HEK293 (cell line): Measurements from ENCODE around the gene FERMT3.

ENCODE experiments used
- CTCF ChIA-PET: fragments of 350-600 bp; formaldehyde crosslinking; extraction: SDS; loops from one replicate; lab custom pipeline; 2021; ENCODE audit warnings: antibody characterized with exemption; lab: Yijun Ruan, JAX
- POLR2A ChIA-PET: fragments of 300-600 bp; formaldehyde crosslinking; extraction: SDS; loops from one replicate; lab custom pipeline; 2020; ENCODE audit warnings: antibody characterized with exemption, inconsistent platforms; lab: Yijun Ruan, JAX
- H3K27ac ChIP-seq: fragments of 200-500 bp; sonication (Bioruptor generic); 2 replicates; pipeline ENCODE4 v1.5.1; 2014; ENCODE audit warnings: low read depth, low read length, control low read depth, inconsistent platforms; ENCODE audit errors: extremely low read depth
- H3K36me3 ChIP-seq, 2 experiments: fragments of 200-500 bp in 1 of 2; sonication (Bioruptor generic) in 1 of 2; 1 replicate in 1 of 2; 2 replicates in 1 of 2; pipeline ENCODE4 v1.5.1; 2014 to 2017; ENCODE audit warnings: inconsistent platforms in 2 of 2, low read length in 2 of 2; ENCODE audit not compliant: control insufficient read depth in 2 of 2, insufficient read depth in 1 of 2
- H3K4me1 ChIP-seq: fragments of 200-500 bp; sonication (Bioruptor generic); 2 replicates; pipeline ENCODE4 v1.5.1; 2014; ENCODE audit warnings: mild to moderate bottlenecking, low read length, inconsistent platforms; ENCODE audit not compliant: control insufficient read depth, insufficient read depth
- H3K4me3 ChIP-seq: 2 replicates; pipeline ENCODE4 v1.5.1; 2011; ENCODE audit warnings: low read depth, mild to moderate bottlenecking, control low read depth, low read length, moderate library complexity
- H3K9me3 ChIP-seq: fragments of 200-500 bp; sonication (Bioruptor generic); 2 replicates; pipeline ENCODE4 v1.5.1; 2014; ENCODE audit warnings: low read depth, low read length, inconsistent platforms; ENCODE audit not compliant: control insufficient read depth, insufficient read depth
- MYNN ChIP-seq: fragments of 450-650 bp; formaldehyde crosslinking; IDR thresholded peaks from 2 replicates; pipeline ENCODE4 v1.5.1; 2016; ENCODE audit warnings: missing biosample characterization, missing genetic modification characterization, borderline replicate concordance
- YY1 ChIP-seq: fragments of 450-650 bp; formaldehyde crosslinking; IDR thresholded peaks from 2 replicates; pipeline ENCODE4 v1.5.1; 2018; ENCODE audit warnings: missing biosample characterization, missing genetic modification characterization
- YY2 ChIP-seq: fragments of 450-650 bp; formaldehyde crosslinking; IDR thresholded peaks from 2 replicates; pipeline ENCODE4 v1.5.1; 2016; ENCODE audit warnings: missing biosample characterization, missing genetic modification characterization
- ZNF112 ChIP-seq: fragments of 450-650 bp; formaldehyde crosslinking; IDR thresholded peaks from 2 replicates; pipeline ENCODE4 v1.5.0; 2017; ENCODE audit warnings: missing biosample characterization, missing genetic modification characterization
- ZNF146 ChIP-seq: fragments of 450-650 bp; formaldehyde crosslinking; IDR thresholded peaks from 2 replicates; pipeline ENCODE4 v1.5.1; 2016; ENCODE audit warnings: missing biosample characterization, missing genetic modification characterization
- ZNF16 ChIP-seq: fragments of 450-650 bp; formaldehyde crosslinking; IDR thresholded peaks from 2 replicates; pipeline ENCODE4 v1.5.1; 2016; ENCODE audit warnings: low read depth, missing biosample characterization, missing genetic modification characterization
- ZNF174 ChIP-seq: fragments of 450-650 bp; formaldehyde crosslinking; IDR thresholded peaks from 2 replicates; pipeline ENCODE4 v1.5.0; 2017; ENCODE audit warnings: missing biosample characterization, mild to moderate bottlenecking, missing genetic modification characterization
- ZNF202 ChIP-seq: fragments of 450-650 bp; formaldehyde crosslinking; IDR thresholded peaks from 2 replicates; pipeline ENCODE4 v1.5.1; 2016; ENCODE audit warnings: missing biosample characterization, missing genetic modification characterization, borderline replicate concordance
- ZNF239 ChIP-seq: fragments of 450-650 bp; formaldehyde crosslinking; IDR thresholded peaks from 2 replicates; pipeline ENCODE4 v1.5.1; 2016; ENCODE audit warnings: missing biosample characterization, missing genetic modification characterization
- ZNF248 ChIP-seq: fragments of 450-650 bp; formaldehyde crosslinking; IDR thresholded peaks from 2 replicates; pipeline ENCODE4 v1.5.1; 2017; ENCODE audit warnings: missing biosample characterization, missing genetic modification characterization
- ZNF416 ChIP-seq: fragments of 450-650 bp; formaldehyde crosslinking; IDR thresholded peaks from 2 replicates; pipeline ENCODE4 v1.5.1; 2016; ENCODE audit warnings: missing biosample characterization, missing genetic modification characterization
- ZNF426 ChIP-seq: fragments of 450-650 bp; formaldehyde crosslinking; IDR thresholded peaks from 2 replicates; pipeline ENCODE4 v1.5.1; 2017; ENCODE audit warnings: missing biosample characterization, missing genetic modification characterization, mild to moderate bottlenecking, inconsistent platforms, moderate library complexity
- ZNF48 ChIP-seq: fragments of 450-650 bp; formaldehyde crosslinking; IDR thresholded peaks from 2 replicates; pipeline ENCODE4 v1.5.1; 2016; ENCODE audit warnings: missing biosample characterization, missing genetic modification characterization
- ZNF529 ChIP-seq: fragments of 450-650 bp; formaldehyde crosslinking; IDR thresholded peaks from 2 replicates; pipeline ENCODE4 v1.5.1; 2017; ENCODE audit warnings: missing genetic modification characterization, missing biosample characterization; ENCODE audit not compliant: insufficient replicate concordance
- ZNF596 ChIP-seq: fragments of 450-650 bp; IDR thresholded peaks from 2 replicates; pipeline ENCODE4 v1.5.0; 2018; ENCODE audit warnings: missing biosample characterization, mild to moderate bottlenecking, missing genetic modification characterization, moderate library complexity
- ZNF600 ChIP-seq: fragments of 450-650 bp; formaldehyde crosslinking; IDR thresholded peaks from 2 replicates; pipeline ENCODE4 v1.5.1; 2016; ENCODE audit warnings: missing biosample characterization, missing genetic modification characterization
- ZNF664 ChIP-seq: fragments of 450-650 bp; formaldehyde crosslinking; IDR thresholded peaks from 2 replicates; pipeline ENCODE4 v1.5.1; 2016; ENCODE audit warnings: missing biosample characterization, missing genetic modification characterization
- TF ChIP-seq, protein P1 (sequence below): fragments of 450-650 bp; formaldehyde crosslinking; IDR thresholded peaks from 2 replicates; pipeline ENCODE4 v1.5.1; 2016; ENCODE audit warnings: missing biosample characterization, missing genetic modification characterization
- TF ChIP-seq, protein P2 (sequence below): fragments of 450-650 bp; formaldehyde crosslinking; IDR thresholded peaks from 2 replicates; pipeline ENCODE4 v1.5.1; 2016; ENCODE audit warnings: missing biosample characterization, missing genetic modification characterization
- TF ChIP-seq, protein P3 (sequence below): fragments of 450-650 bp; formaldehyde crosslinking; IDR thresholded peaks from 2 replicates; pipeline ENCODE4 v1.5.1; 2016; ENCODE audit warnings: missing biosample characterization, missing genetic modification characterization
- TF ChIP-seq, protein P4 (sequence below): fragments of 450-650 bp; formaldehyde crosslinking; IDR thresholded peaks from 2 replicates; pipeline ENCODE4 v1.5.1; 2016; ENCODE audit warnings: missing biosample characterization, missing genetic modification characterization

Gene FERMT3

DNA sequence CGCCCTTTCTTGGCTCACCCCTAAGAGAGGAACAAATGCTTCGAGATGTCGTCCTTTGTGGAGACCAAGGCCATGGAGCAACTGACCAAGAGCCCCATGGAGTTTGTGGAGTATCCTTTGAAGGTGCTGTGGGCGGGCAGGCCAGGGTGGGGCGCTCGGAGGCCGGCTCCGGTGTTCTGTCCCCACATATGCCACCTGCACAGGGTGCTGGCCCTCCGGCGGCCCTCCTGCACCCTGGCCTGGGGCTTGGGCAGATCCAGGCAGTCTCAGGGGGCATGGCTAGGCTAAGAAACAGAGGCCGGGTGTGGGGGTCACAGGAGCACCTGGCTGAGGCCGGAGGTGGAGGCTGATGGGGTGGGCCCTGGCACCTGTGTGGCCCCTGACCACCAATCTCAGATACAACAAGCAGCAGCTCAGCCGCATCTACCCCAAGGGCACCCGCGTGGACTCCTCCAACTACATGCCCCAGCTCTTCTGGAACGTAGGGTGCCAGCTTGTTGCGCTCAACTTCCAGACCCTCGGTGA is 55.1 kb downstream of the FERMT3 start (continued):
- TF ChIP-seq ZNF248 (tag by site-specific recombination) = no peak
- no peak for TF ChIP-seq ZNF202 (tag by site-specific recombination)
- TF ChIP-seq ZNF16 = no peak
- TF ChIP-seq, protein P1, sequence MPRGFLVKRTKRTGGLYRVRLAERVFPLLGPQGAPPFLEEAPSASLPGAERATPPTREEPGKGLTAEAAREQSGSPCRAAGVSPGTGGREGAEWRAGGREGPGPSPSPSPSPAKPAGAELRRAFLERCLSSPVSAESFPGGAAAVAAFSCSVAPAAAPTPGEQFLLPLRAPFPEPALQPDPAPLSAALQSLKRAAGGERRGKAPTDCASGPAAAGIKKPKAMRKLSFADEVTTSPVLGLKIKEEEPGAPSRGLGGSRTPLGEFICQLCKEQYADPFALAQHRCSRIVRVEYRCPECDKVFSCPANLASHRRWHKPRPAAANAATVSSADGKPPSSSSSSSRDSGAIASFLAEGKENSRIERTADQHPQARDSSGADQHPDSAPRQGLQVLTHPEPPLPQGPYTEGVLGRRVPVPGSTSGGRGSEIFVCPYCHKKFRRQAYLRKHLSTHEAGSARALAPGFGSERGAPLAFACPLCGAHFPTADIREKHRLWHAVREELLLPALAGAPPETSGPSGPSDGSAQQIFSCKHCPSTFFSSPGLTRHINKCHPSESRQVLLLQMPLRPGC = no peak
- no peak for TF ChIP-seq YY2 (tag by site-specific recombination)
- no peak for TF ChIP-seq ZNF416 (tag by site-specific recombination)
- TF ChIP-seq ZNF146 (tag by site-specific recombination) = no peak
- TF ChIP-seq ZNF664 (tag by site-specific recombination) = no peak

DNA sequence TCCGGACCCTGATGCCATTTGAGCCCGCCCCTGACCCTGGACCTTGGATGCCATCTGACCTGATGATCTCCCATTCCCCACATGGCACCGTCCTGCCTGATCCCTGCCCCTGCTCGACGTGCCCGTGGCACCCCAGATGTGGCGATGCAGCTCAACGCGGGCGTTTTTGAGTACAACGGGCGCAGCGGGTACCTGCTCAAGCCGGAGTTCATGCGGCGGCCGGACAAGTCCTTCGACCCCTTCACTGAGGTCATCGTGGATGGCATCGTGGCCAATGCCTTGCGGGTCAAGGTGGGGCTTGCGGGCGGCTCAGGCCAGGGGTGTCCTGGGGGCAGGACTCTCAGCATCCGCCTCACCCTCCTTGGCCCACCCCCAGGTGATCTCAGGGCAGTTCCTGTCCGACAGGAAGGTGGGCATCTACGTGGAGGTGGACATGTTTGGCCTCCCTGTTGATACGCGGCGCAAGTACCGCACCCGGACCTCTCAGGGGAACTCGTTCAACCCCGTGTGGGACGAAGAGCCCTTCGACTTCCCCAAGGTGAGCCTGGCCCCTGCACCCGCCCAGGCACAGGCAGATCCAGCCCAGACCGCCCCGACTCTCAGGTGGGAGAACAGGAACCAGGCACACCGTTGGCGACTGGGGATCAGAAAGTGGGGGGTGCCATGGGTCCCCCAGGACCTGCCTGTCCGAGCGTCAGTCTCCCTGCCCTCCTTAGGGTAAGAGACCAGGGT is 55.9 kb downstream of the FERMT3 start:
- H3K4me1 ChIP-seq = no peaks in the 10 kb centered on the region; the same call in 1 of the 2 replicates
- no peaks in the 10 kb centered on the region for H3K9me3 ChIP-seq
- H3K36me3 ChIP-seq = peaks cover 0 to 82% of the 10 kb centered on the region in 2 experiments; a peak in 2 of 3 replicates
- TF ChIP-seq MYNN (no peak), ZNF596 (tag by site-specific recombination) (no peak), ZNF426 (tag by site-specific recombination) (no peak), ZNF174 (tag by site-specific recombination) (no peak), ZNF529 (tag by site-specific recombination) (no peak), YY1 (tag by site-specific recombination) (no peak), ZNF48 (tag by site-specific recombination) (no peak), ZNF112 (no peak), ZNF239 (tag by site-specific recombination) (no peak)
- TF ChIP-seq, all 188 proteins: peak for 0
- H3K27ac ChIP-seq = no peak overlapping the region
- POLR2A ChIA-PET = no interaction called here
- CTCF ChIA-PET = interaction anchor here (0.6 kb wide), 1 partner anchor 110 kb away, joined by 3 read pairs; no protein-coding TSS in a partner anchor
- H3K4me3 ChIP-seq = no peak overlapping the region

DNA sequence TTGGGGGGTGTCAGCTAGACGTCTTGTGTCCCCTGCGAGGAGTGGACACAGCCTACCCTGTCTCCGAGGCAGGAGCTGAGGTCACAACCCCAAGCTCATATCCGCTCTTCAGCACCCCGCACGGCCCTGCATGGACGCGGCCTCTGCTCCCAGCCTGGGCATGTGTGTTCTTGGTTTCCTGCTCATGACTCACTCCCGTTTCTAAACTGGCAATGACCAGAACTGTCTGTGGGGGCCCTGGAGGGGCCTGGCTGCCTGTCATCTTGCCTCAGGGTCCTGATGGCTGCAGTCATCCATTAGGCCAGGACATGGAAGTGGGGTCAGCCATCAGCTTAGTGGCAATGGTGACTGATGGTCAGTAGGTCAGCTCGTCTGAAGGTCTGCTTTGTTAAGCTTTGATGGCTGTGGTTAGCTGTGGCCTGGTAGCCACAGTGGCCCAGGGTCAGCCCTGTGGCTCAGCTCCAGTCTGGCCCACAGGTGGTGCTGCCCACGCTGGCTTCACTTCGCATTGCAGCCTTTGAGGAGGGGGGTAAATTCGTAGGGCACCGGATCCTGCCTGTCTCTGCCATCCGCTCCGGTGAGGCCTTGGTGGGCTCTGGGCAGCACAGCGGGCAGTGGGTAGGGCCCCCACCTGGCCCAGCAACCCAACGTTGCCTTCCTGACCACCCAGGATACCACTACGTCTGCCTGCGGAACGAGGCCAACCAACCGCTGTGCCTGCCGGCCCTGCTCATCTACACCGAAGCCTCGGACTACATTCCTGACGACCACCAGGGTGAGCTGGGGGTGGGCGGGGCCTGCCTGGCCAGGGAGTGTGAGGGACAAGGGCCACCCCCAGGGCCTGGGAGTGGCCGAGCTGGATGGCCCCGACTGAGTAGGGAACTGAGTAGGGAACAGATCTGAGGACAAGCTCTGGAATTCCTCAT is 56.8 kb downstream of the FERMT3 start:
- POLR2A ChIA-PET = interaction anchor here (0.5 to 1.6 kb wide), 3 partner anchors 20 to 60 kb away, joined by 3 to 6 read pairs (median 3); no protein-coding TSS in a partner anchor
- CTCF ChIA-PET = interaction anchor here (0.6 kb wide), 1 partner anchor 37 kb away, joined by 3 read pairs; the partner anchor contains the start of gene NUDT22
- no peak overlapping the region for H3K4me3 ChIP-seq

More for the DNA sequence above, 56.8 kb downstream of the FERMT3 start:
- H3K9me3 ChIP-seq = no peaks in the 10 kb centered on the region
- no peak overlapping the region for H3K27ac ChIP-seq
- TF ChIP-seq, protein P2, sequence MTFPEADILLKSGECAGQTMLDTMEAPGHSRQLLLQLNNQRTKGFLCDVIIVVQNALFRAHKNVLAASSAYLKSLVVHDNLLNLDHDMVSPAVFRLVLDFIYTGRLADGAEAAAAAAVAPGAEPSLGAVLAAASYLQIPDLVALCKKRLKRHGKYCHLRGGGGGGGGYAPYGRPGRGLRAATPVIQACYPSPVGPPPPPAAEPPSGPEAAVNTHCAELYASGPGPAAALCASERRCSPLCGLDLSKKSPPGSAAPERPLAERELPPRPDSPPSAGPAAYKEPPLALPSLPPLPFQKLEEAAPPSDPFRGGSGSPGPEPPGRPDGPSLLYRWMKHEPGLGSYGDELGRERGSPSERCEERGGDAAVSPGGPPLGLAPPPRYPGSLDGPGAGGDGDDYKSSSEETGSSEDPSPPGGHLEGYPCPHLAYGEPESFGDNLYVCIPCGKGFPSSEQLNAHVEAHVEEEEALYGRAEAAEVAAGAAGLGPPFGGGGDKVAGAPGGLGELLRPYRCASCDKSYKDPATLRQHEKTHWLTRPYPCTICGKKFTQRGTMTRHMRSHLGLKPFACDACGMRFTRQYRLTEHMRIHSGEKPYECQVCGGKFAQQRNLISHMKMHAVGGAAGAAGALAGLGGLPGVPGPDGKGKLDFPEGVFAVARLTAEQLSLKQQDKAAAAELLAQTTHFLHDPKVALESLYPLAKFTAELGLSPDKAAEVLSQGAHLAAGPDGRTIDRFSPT (tag by site-specific recombination) = peak; percentile 22; the same call in 1 of the 2 replicates
- TF ChIP-seq, protein P3, sequence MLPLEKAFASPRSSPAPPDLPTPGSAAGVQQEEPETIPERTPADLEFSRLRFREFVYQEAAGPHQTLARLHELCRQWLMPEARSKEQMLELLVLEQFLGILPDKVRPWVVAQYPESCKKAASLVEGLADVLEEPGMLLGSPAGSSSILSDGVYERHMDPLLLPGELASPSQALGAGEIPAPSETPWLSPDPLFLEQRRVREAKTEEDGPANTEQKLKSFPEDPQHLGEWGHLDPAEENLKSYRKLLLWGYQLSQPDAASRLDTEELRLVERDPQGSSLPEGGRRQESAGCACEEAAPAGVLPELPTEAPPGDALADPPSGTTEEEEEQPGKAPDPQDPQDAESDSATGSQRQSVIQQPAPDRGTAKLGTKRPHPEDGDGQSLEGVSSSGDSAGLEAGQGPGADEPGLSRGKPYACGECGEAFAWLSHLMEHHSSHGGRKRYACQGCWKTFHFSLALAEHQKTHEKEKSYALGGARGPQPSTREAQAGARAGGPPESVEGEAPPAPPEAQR = no peak
- TF ChIP-seq ZNF600 = peak; percentile 53; the same call in 1 of the 2 replicates
- TF ChIP-seq, protein P4, sequence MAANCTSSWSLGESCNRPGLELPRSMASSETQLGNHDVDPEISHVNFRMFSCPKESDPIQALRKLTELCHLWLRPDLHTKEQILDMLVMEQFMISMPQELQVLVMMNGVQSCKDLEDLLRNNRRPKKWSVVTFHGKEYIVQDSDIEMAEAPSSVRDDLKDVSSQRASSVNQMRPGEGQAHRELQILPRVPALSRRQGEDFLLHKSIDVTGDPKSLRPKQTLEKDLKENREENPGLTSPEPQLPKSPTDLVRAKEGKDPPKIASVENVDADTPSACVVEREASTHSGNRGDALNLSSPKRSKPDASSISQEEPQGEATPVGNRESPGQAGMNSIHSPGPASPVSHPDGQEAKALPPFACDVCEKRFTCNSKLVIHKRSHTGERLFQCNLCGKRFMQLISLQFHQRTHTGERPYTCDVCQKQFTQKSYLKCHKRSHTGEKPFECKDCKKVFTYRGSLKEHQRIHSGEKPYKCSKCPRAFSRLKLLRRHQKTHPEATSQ (tag by site-specific recombination) = no peak
- no peaks in the 10 kb centered on the region; the same call in 1 of the 2 replicates for H3K4me1 ChIP-seq
- peaks cover 0 to 79% of the 10 kb centered on the region in 2 experiments; a peak in 2 of 3 replicates for H3K36me3 ChIP-seq
